T-helper 17 cell (primary cell): Measurements from ENCODE around the gene THSD7B. TPM values are rescaled to one million over a fixed set of nuclear protein-coding genes. Genes with fewer than 3 reads are reported as not detected.

ENCODE experiments used
- ATAC-seq: fragments of 150-1000 bp; cut with Tn5 transposase; 2 replicates; pipeline ENCODE4 v1.10.0; 2021; ENCODE audit warnings: mild to moderate bottlenecking, moderate library complexity
- DNase-seq, 3 donors: peaks; one replicate each; pipeline versions ENCODE4 v3.0.0 to v3.0.0-alpha.2; 2020 to 2021
- H3K9me3 ChIP-seq: one replicate; pipeline ENCODE4 v1.7.0; 2013; ENCODE audit warnings: low read length, mild to moderate bottlenecking; ENCODE audit not compliant: control insufficient read depth, poor library complexity, severe bottlenecking
- H3K27ac Mint-ChIP-seq: one replicate; pipeline ENCODE4 v1.8.0; 2022; ENCODE audit warnings: mild to moderate bottlenecking, moderate library complexity, mixed read lengths
- H3K27me3 Mint-ChIP-seq: one replicate; pipeline ENCODE4 v1.8.0; 2022; ENCODE audit warnings: mixed read lengths
- H3K36me3 Mint-ChIP-seq: one replicate; pipeline ENCODE4 v1.8.0; 2022; ENCODE audit warnings: low read depth, mixed read lengths
- H3K4me1 Mint-ChIP-seq: one replicate; pipeline ENCODE4 v1.8.0; 2022; ENCODE audit warnings: mild to moderate bottlenecking, mixed read lengths
- H3K4me3 Mint-ChIP-seq: one replicate; pipeline ENCODE4 v1.8.0; 2022; ENCODE audit warnings: mild to moderate bottlenecking, moderate library complexity, mixed read lengths
- total RNA-seq, 4 donors: library from RNA in 2 of 4; stranded (reverse) in 2 of 4; gene quantifications; one replicate each; pipeline ENCODE4 v1.2.3 and lab custom pipeline; 2022 to 2026

THSD7B gene
- total RNA-seq, 2 donors from 2014 or later: not detected

GRCh38 chr2:137190411-137191195, 425.3 kb downstream of the THSD7B start:
- no peak overlapping the region for H3K27ac Mint-ChIP-seq
- H3K4me3 Mint-ChIP-seq: no peak overlapping the region
- no peak for DNase-seq
- H3K4me1 Mint-ChIP-seq: no peaks in the 10 kb centered on the region
- no peak for ATAC-seq
- H3K27me3 Mint-ChIP-seq: no peaks in the 10 kb centered on the region
- H3K36me3 Mint-ChIP-seq: no peaks in the 10 kb centered on the region
- no peaks in the 10 kb centered on the region for H3K9me3 ChIP-seq

- ATAC-seq: no peak
Observed at GRCh38 chr2:137192366-137193310, 427.3 kb downstream of the THSD7B start.

DNA sequence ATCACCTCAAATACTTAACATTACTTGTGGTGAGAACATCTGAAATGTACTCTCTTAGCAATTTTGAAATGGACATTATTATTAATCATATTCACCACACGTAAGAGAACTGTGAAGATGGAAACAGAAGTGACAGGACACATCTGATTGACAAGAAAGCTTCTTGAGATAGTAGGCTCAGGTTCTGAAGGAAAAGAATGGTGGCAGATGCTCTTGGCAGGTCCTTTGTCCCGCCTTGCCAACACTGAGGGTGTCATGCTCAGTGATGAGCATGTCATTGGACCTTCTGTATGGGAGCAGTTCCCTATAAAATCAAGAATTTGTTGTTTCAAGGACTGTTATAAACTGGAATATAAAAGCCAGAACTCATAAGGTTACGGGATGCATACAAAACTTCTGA, 428.1 kb downstream of the THSD7B start:
- H3K9me3 ChIP-seq: no peaks in the 10 kb centered on the region
- H3K27ac Mint-ChIP-seq: no peak overlapping the region
- H3K4me1 Mint-ChIP-seq: no peaks in the 10 kb centered on the region
- no peaks in the 10 kb centered on the region for H3K36me3 Mint-ChIP-seq
- ATAC-seq (no peak), DNase-seq (no peak)
- H3K4me3 Mint-ChIP-seq: no peak overlapping the region
- no peaks in the 10 kb centered on the region for H3K27me3 Mint-ChIP-seq

More at GRCh38 chr2:137192366-137193310, 427.3 kb downstream of the THSD7B start:
- H3K36me3 Mint-ChIP-seq: no peaks in the 10 kb centered on the region
- no peak overlapping the region for H3K4me3 Mint-ChIP-seq
- H3K27ac Mint-ChIP-seq: no peak overlapping the region
- H3K9me3 ChIP-seq: no peaks in the 10 kb centered on the region
- no peaks in the 10 kb centered on the region for H3K4me1 Mint-ChIP-seq
- H3K27me3 Mint-ChIP-seq: no peaks in the 10 kb centered on the region
- DNase-seq: no peak

DNA sequence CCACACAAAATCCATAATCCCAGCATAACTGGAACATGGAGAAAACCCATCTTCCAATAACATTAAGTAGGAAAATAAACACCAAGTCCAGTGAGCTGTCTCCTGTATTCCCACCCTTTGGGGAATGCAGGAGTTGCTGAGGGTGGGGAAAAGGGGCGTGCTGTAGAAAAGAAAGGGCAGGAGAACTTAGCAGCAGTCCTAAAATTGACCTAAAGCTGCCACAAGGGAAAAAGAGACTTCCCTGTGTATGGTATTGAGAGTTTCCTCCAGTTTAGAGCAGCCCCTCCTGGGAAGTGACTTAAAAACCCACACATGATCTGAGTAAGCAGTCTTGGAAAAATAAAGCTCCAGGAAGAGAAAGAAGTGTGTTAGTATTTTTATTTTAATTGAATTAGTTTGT, 428.8 kb downstream of the THSD7B start:
- Mint-ChIP-seq H3K36me3 (no peaks in the 10 kb centered on the region), H3K27me3 (no peaks in the 10 kb centered on the region)
- H3K9me3 ChIP-seq: no peaks in the 10 kb centered on the region

DNA sequence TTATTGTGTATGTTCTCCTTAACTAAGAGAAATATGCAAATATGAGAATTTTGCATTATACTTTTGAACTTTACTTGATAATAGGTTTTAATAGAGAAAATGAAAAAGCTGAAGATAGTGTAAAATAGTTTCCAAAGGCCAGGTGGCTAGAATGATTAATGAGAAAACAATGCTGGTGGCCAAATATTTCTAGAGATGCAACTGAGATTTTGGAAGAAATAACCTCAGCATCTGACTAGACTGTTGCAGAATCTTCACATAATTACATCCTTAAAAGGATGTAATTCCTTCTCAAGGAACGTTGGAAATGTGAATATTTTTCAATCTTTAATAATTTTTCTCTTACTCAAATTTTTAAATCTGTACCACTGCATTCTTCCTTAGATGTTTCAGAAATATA, 434.4 kb downstream of the THSD7B start:
- no peaks in the 10 kb centered on the region for H3K4me1 Mint-ChIP-seq
- DNase-seq (no peak), ATAC-seq (no peak)
- H3K36me3 Mint-ChIP-seq: no peaks in the 10 kb centered on the region
- no peak overlapping the region for H3K4me3 Mint-ChIP-seq
- no peak overlapping the region for H3K27ac Mint-ChIP-seq
- H3K27me3 Mint-ChIP-seq: no peaks in the 10 kb centered on the region
- H3K9me3 ChIP-seq: no peaks in the 10 kb centered on the region

More for the DNA sequence above, 428.8 kb downstream of the THSD7B start:
- no peaks in the 10 kb centered on the region for H3K4me1 Mint-ChIP-seq
- DNase-seq: no peak
- H3K4me3 Mint-ChIP-seq: no peak overlapping the region
- no peak for ATAC-seq
- H3K27ac Mint-ChIP-seq: no peak overlapping the region

- Mint-ChIP-seq H3K27ac (no peak overlapping the region), H3K4me1 (no peaks in the 10 kb centered on the region), H3K27me3 (no peaks in the 10 kb centered on the region), H3K36me3 (no peaks in the 10 kb centered on the region), H3K4me3 (no peak overlapping the region)
- no peaks in the 10 kb centered on the region for H3K9me3 ChIP-seq
- ATAC-seq (no peak), DNase-seq (no peak)
Observed at GRCh38 chr2:137202318-137202717, 437.0 kb downstream of the THSD7B start.

DNA sequence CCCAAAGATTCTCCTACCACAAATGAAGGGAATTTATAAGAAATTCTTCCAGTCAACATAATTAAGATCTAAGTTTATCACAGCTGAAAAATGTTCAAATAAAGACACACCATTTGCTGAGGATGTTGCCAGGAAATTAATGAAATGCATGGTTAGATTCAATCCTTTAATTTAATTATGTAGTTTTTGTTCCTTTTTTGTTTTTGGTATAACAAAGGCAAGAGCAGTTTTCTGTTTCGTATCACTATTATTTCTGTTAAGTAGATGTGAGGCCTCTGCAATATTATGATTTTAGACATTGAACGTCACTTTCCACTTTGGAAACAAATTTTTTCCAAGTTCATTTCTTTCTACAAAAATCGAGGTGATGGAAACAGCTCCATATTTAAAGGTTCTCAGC, 440.0 kb downstream of the THSD7B start:
- Mint-ChIP-seq H3K4me1 (no peaks in the 10 kb centered on the region), H3K36me3 (no peaks in the 10 kb centered on the region), H3K27ac (no peak overlapping the region), H3K27me3 (no peaks in the 10 kb centered on the region), H3K4me3 (no peak overlapping the region)
- ATAC-seq (no peak), DNase-seq (no peak)
- no peaks in the 10 kb centered on the region for H3K9me3 ChIP-seq

DNA sequence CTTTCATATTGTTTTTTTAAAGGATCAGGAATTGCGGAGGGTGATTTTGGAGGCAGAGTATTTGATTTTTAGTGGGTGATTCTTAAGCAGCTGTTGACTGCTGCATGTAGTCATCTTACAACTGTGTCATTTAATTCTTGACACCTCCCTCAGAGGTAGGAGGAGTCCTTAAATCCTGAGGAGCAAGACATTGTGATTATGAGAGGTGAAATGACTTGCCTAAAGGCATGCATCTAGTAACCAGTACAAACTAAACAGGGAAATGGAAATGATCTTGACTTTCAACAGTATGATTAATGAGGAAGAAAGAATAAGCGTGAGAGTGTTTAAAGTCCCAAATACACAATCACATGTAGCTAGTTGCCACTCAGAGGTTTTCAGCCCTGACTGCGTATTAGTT, 440.7 kb downstream of the THSD7B start:
- H3K9me3 ChIP-seq: no peaks in the 10 kb centered on the region
- no peaks in the 10 kb centered on the region for H3K27me3 Mint-ChIP-seq
- H3K27ac Mint-ChIP-seq: no peak overlapping the region
- ATAC-seq: no peak
- no peaks in the 10 kb centered on the region for H3K36me3 Mint-ChIP-seq
- H3K4me1 Mint-ChIP-seq: no peaks in the 10 kb centered on the region
- H3K4me3 Mint-ChIP-seq: no peak overlapping the region
- DNase-seq: no peak

GRCh38 chr2:137207030-137207429, 441.7 kb downstream of the THSD7B start:
- no peaks in the 10 kb centered on the region for H3K4me1 Mint-ChIP-seq

GRCh38 chr2:137208431-137208891, 443.1 kb downstream of the THSD7B start:
- H3K9me3 ChIP-seq: no peaks in the 10 kb centered on the region
- no peaks in the 10 kb centered on the region for H3K4me1 Mint-ChIP-seq
- no peaks in the 10 kb centered on the region for H3K36me3 Mint-ChIP-seq
- no peak for ATAC-seq
- no peak for DNase-seq
- H3K27me3 Mint-ChIP-seq: no peaks in the 10 kb centered on the region
- H3K27ac Mint-ChIP-seq: no peak overlapping the region
- H3K4me3 Mint-ChIP-seq: no peak overlapping the region

More at GRCh38 chr2:137207030-137207429, 441.7 kb downstream of the THSD7B start:
- ATAC-seq (no peak), DNase-seq (no peak)
- no peak overlapping the region for H3K27ac Mint-ChIP-seq
- no peaks in the 10 kb centered on the region for H3K9me3 ChIP-seq
- H3K27me3 Mint-ChIP-seq: no peaks in the 10 kb centered on the region
- H3K36me3 Mint-ChIP-seq: no peaks in the 10 kb centered on the region
- no peak overlapping the region for H3K4me3 Mint-ChIP-seq

DNA sequence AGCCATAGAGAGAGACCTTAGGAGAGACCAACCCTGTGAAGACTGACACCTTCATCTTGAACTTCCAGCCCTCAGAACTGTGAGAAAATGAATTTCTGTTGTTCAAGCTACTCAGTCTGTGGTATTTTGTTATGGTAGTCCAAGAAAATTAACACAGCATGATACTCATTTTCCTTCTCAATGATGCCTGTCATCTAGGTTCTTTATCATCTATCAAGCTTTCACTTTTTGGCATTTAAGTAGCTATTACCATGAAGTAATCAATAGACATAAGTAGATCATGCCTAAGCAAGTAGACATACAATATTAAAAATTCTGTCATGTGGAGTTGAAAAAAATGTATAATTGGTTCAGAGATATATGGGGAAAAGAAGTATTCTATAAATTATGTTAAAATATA, 444.7 kb downstream of the THSD7B start:
- no peaks in the 10 kb centered on the region for H3K4me1 Mint-ChIP-seq
- ATAC-seq: no peak
- no peaks in the 10 kb centered on the region for H3K9me3 ChIP-seq
- no peaks in the 10 kb centered on the region for H3K36me3 Mint-ChIP-seq
- no peaks in the 10 kb centered on the region for H3K27me3 Mint-ChIP-seq
- no peak overlapping the region for H3K27ac Mint-ChIP-seq
- no peak for DNase-seq
- no peak overlapping the region for H3K4me3 Mint-ChIP-seq

GRCh38 chr2:137211761-137212160, 446.4 kb downstream of the THSD7B start:
- no peaks in the 10 kb centered on the region for H3K27me3 Mint-ChIP-seq

DNA sequence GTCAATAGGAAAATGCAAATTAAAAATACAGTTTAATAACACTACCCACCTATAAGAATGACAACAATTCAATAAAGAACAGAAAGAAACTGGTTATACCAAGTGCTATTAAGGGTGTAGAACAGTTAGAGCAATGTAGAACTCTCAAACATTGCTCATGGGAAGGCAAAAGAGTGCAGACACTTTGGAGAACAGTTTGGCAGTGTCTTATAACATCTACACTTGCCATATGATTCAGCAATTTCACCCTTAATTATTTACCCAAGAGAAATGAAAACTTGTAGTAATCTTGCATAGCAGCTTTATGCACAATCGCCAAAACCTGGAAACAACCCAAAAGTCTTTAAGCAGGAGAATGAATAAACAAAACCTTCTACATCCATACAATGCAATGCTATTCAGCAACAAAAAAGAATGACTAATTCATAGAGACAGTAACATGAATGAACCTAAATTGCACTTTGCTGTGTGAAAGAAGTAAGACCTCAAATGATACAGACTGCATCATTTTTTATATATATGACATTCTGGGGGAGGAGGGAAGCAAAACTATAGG, 455.2 kb downstream of the THSD7B start:
- H3K4me1 Mint-ChIP-seq: no peaks in the 10 kb centered on the region
- no peaks in the 10 kb centered on the region for H3K36me3 Mint-ChIP-seq
- no peak overlapping the region for H3K27ac Mint-ChIP-seq
- no peak for DNase-seq
- H3K9me3 ChIP-seq: no peaks in the 10 kb centered on the region
- ATAC-seq: no peak
- H3K4me3 Mint-ChIP-seq: no peak overlapping the region
- no peaks in the 10 kb centered on the region for H3K27me3 Mint-ChIP-seq

More at GRCh38 chr2:137211761-137212160, 446.4 kb downstream of the THSD7B start:
- DNase-seq (no peak), ATAC-seq (no peak)
- no peak overlapping the region for H3K4me3 Mint-ChIP-seq
- no peaks in the 10 kb centered on the region for H3K36me3 Mint-ChIP-seq
- no peaks in the 10 kb centered on the region for H3K9me3 ChIP-seq
- no peak overlapping the region for H3K27ac Mint-ChIP-seq
- no peaks in the 10 kb centered on the region for H3K4me1 Mint-ChIP-seq
